Fibroblast of mammary gland (primary cell): ENCODE results near the gene LRP1.

ENCODE experiments used
- DNase-seq: peaks from one replicate; pipeline ENCODE4 v3.0.0-alpha.2; 2010; ENCODE audit warnings: low read depth
- H3K4me3 ChIP-seq: 2 replicates; pipeline ENCODE4 v1.5.1; 2011; ENCODE audit warnings: low read depth, mild to moderate bottlenecking, low read length, moderate library complexity; ENCODE audit not compliant: control insufficient read depth
- TF ChIP-seq, protein P1 (sequence below): conservative IDR thresholded peaks from 2 replicates; pipeline ENCODE4 v1.5.1; 2011; ENCODE audit warnings: low read depth, low read length, inconsistent platforms; ENCODE audit not compliant: control insufficient read depth, insufficient read depth

LRP1 gene

DNA sequence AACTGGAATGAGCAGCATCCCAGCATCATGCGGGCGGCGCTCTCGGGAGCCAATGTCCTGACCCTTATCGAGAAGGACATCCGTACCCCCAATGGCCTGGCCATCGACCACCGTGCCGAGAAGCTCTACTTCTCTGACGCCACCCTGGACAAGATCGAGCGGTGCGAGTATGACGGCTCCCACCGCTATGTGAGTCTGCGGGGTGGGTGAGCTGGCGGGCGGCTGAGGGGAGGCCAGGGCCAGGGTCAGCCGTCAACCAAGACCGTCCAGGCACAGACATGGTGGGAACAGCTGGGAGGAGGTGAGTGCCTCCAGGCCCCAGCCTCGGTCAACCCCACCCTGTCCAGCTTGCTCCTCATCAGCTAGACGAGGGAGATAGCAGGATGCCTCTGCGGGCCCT, 62.5 kb downstream of the LRP1 start:
- TF ChIP-seq, protein P1, sequence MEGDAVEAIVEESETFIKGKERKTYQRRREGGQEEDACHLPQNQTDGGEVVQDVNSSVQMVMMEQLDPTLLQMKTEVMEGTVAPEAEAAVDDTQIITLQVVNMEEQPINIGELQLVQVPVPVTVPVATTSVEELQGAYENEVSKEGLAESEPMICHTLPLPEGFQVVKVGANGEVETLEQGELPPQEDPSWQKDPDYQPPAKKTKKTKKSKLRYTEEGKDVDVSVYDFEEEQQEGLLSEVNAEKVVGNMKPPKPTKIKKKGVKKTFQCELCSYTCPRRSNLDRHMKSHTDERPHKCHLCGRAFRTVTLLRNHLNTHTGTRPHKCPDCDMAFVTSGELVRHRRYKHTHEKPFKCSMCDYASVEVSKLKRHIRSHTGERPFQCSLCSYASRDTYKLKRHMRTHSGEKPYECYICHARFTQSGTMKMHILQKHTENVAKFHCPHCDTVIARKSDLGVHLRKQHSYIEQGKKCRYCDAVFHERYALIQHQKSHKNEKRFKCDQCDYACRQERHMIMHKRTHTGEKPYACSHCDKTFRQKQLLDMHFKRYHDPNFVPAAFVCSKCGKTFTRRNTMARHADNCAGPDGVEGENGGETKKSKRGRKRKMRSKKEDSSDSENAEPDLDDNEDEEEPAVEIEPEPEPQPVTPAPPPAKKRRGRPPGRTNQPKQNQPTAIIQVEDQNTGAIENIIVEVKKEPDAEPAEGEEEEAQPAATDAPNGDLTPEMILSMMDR = no peak
- no peak overlapping the region for H3K4me3 ChIP-seq
- no peak for DNase-seq

DNA sequence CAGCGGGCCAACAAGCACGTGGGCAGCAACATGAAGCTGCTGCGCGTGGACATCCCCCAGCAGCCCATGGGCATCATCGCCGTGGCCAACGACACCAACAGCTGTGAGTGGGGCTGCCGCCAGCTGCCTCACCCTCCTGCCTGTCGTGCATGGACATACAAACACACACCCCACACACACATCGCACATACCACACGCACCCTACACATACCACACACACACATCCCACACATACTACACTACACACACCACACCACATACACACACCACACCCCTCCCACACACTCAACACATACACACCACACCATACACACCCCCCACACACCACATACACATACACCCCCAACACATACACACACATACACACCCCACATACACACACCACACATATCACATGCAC, 63.1 kb downstream of the LRP1 start:
- H3K4me3 ChIP-seq = no peak overlapping the region
- DNase-seq = peak; percentile 34
- TF ChIP-seq, protein P1 = no peak

DNA sequence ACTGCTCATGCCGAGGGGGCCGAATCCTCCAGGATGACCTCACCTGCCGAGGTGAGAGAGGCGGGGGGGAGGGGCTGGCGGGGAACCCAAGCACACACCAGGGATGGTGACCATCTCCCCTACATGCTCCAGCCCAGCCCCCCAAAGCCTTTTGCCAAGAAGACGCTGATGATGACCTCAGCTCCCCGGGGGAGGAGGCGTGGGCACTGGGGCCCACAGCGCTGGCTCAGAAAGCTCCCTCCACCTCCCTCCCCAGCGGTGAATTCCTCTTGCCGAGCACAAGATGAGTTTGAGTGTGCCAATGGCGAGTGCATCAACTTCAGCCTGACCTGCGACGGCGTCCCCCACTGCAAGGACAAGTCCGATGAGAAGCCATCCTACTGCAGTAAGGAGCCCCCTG, 64.6 kb downstream of the LRP1 start:
- H3K4me3 ChIP-seq = no peak overlapping the region
- DNase-seq = peak; percentile 68
- TF ChIP-seq, protein P1 = no peak

DNA sequence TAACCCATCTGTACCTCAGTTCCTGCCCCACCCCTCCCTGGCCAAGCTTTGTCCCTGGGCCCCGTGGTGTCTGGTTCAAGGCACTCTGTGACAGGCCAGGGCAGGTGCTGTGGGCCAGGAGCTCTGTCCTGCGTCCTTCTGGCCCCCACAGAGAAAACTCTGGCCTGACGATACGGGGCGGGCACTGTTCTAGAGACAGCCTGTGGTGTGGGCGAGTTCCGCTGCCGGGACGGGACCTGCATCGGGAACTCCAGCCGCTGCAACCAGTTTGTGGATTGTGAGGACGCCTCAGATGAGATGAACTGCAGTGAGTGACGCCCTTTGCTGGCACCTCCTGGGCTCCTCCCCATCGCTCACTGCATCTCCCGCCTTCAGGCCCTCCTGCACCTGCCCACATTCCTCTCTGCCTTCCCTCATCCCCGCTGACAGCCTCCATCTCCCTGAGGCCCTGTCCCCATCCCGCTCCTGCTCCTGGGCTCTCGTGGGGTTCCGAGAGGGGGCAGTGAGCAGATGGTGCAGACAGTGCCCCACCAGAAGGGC, 65.5 kb downstream of the LRP1 start:
- TF ChIP-seq, protein P1 = no peak
- H3K4me3 ChIP-seq = no peak overlapping the region
- no peak for DNase-seq

DNA sequence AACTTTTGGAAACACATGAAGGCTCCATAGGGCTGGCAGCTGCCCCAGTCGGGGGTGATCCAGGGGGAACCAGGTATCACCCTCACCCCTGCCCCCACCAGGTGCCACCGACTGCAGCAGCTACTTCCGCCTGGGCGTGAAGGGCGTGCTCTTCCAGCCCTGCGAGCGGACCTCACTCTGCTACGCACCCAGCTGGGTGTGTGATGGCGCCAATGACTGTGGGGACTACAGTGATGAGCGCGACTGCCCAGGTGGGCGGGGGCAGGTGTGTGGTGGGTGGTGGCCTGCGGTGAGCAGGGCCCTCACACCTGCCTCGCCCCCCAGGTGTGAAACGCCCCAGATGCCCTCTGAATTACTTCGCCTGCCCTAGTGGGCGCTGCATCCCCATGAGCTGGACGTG, 66.0 kb downstream of the LRP1 start:
- no peak for DNase-seq
- no peak overlapping the region for H3K4me3 ChIP-seq
- TF ChIP-seq, protein P1 = no peak

DNA sequence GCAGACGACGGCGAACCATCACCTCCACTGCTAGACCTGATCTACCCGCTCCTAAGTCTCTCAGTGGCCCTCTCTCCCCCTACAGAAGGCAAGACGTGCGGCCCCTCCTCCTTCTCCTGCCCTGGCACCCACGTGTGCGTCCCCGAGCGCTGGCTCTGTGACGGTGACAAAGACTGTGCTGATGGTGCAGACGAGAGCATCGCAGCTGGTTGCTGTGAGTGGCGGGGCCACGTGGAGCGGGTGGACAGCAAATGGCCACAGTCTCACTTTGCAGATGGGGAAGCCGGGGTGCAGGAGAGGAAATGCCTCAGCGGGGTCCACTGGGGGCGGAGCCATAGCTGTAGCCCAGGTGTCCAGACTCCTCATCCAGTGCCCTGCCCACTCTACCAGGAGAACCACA, 66.9 kb downstream of the LRP1 start:
- DNase-seq = no peak
- TF ChIP-seq, protein P1 = no peak
- H3K4me3 ChIP-seq = no peak overlapping the region
